CD1c-positive myeloid dendritic cell (primary cell): Measurements from ENCODE around the gene RPEL1.
A peak's percentile ranks its signal among the peaks of the same experiment; 100 is the strongest.
"Not testable (repeated sequence)": the region's sequence is repeated elsewhere in the genome, so short reads cannot be mapped to it uniquely, and the experiment has no call there.

ENCODE experiments used
- DNase-seq: peaks from one replicate; pipeline ENCODE4 v3.0.0-alpha.2; 2016; ENCODE audit errors: extremely low spot score

The RPEL1 gene

GRCh38 chr10:103245587-103245986 is at the start of gene RPEL1:
TSS of gene RPEL1 (plus strand) at chr10:103245887. CDS start at chr10:103245997, 110 bp downstream.
- DNase-seq = not testable (repeated sequence)

- no peak for DNase-seq
Observed at GRCh38 chr10:103196516-103196915, 49.2 kb upstream of the RPEL1 start.

GRCh38 chr10:103197174-103197573 is 48.5 kb upstream of the RPEL1 start:
- DNase-seq = peak; percentile 85

- no peak for DNase-seq
Observed at GRCh38 chr10:103197903-103198302, 47.8 kb upstream of the RPEL1 start.

- DNase-seq = no peak
Observed at GRCh38 chr10:103198648-103199047, 47.0 kb upstream of the RPEL1 start.

- DNase-seq = no peak
Observed at GRCh38 chr10:103199488-103199887, 46.2 kb upstream of the RPEL1 start.

- DNase-seq = peak; percentile 52
Observed at GRCh38 chr10:103202319-103202718, 43.4 kb upstream of the RPEL1 start.

- no peak for DNase-seq
Observed at GRCh38 chr10:103203466-103203865, 42.2 kb upstream of the RPEL1 start.

- no peak for DNase-seq
Observed at GRCh38 chr10:103204353-103205255, 41.1 kb upstream of the RPEL1 start.

GRCh38 chr10:103205401-103205800 is 40.3 kb upstream of the RPEL1 start:
- not testable (repeated sequence) for DNase-seq

GRCh38 chr10:103206715-103207114 is 39.0 kb upstream of the RPEL1 start:
- not testable (repeated sequence) for DNase-seq

GRCh38 chr10:103207141-103207540 is 38.5 kb upstream of the RPEL1 start:
- no peak for DNase-seq

- DNase-seq = not testable (repeated sequence)
Observed at GRCh38 chr10:103207643-103208042, 38.0 kb upstream of the RPEL1 start.

GRCh38 chr10:103210262-103210661 is 35.4 kb upstream of the RPEL1 start:
- not testable (repeated sequence) for DNase-seq

GRCh38 chr10:103215601-103216000 is 30.1 kb upstream of the RPEL1 start:
- no peak for DNase-seq

GRCh38 chr10:103216362-103216761 is 29.3 kb upstream of the RPEL1 start:
- DNase-seq = not testable (repeated sequence)

- DNase-seq = peak; percentile 32
Observed at GRCh38 chr10:103224133-103224532, 21.6 kb upstream of the RPEL1 start.

- DNase-seq = peak; percentile 55
Observed at GRCh38 chr10:103224721-103225120, 21.0 kb upstream of the RPEL1 start.

- no peak for DNase-seq
Observed at GRCh38 chr10:103225939-103226338, 19.7 kb upstream of the RPEL1 start.

- DNase-seq = no peak
Observed at GRCh38 chr10:103227416-103227815, 18.3 kb upstream of the RPEL1 start.

GRCh38 chr10:103231047-103231551 is 14.6 kb upstream of the RPEL1 start:
- no peak for DNase-seq

GRCh38 chr10:103232131-103232673 is 13.5 kb upstream of the RPEL1 start:
- DNase-seq = no peak
